Mucosa of stomach (tissue), 1 donor: Measurements from ENCODE around the gene IL17D.

Source experiments
- H3K27me3 ChIP-seq: one replicate; pipeline ENCODE4 v1.7.0; 2013; ENCODE audit warnings: mild to moderate bottlenecking, low read length; ENCODE audit not compliant: control insufficient read depth, insufficient read depth
- H3K36me3 ChIP-seq: one replicate; pipeline ENCODE4 v1.7.0; 2013; ENCODE audit warnings: low read length; ENCODE audit not compliant: control insufficient read depth, insufficient read depth
- H3K4me1 ChIP-seq: one replicate; pipeline ENCODE4 v1.7.0; 2013; ENCODE audit warnings: mild to moderate bottlenecking, low read length; ENCODE audit not compliant: control insufficient read depth, insufficient read depth
- H3K4me3 ChIP-seq: one replicate; pipeline ENCODE4 v1.7.0; 2013; ENCODE audit warnings: low read length
- H3K9ac ChIP-seq: one replicate; pipeline ENCODE4 v1.7.0; 2013; ENCODE audit warnings: mild to moderate bottlenecking, low read length, moderate library complexity
- H3K9me3 ChIP-seq: one replicate; pipeline ENCODE4 v1.7.0; 2013; ENCODE audit warnings: mild to moderate bottlenecking, low read length, moderate library complexity; ENCODE audit not compliant: control insufficient read depth
- donor health status: Pancreatic carcinoma.

Gene IL17D

DNA sequence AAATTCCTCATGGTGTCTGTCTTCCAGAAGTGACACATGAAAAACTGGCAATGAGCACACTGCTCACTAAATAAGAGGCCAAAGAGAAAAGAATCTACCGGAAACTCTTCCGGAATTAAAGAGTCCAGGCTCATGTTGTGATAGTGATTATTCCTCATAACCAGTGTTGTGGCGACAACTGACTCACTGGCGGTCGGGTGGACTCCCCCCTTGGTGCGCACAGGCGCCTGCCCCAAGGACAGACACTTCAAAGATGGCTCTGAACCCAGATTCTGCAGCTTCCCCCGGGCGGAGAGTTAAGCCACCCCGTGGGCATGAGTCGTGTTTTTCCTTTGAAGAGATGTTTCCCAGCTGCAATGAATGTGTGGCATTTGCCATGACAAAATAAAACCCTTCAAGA is 10.3 kb downstream of the IL17D start:
- Histone ChIP-seq H3K9me3 (no peaks in the 10 kb centered on the region), H3K36me3 (no peaks in the 10 kb centered on the region), H3K4me1 (no peaks in the 10 kb centered on the region), H3K4me3 (no peak overlapping the region), H3K9ac (no peak overlapping the region), H3K27me3 (no peaks in the 10 kb centered on the region)

- no peaks in the 10 kb centered on the region for H3K27me3 ChIP-seq
- H3K4me1 ChIP-seq = no peaks in the 10 kb centered on the region
- no peaks in the 10 kb centered on the region for H3K36me3 ChIP-seq
- H3K9me3 ChIP-seq = no peaks in the 10 kb centered on the region
- H3K9ac ChIP-seq = no peak overlapping the region
- no peak overlapping the region for H3K4me3 ChIP-seq
Measured at GRCh38 chr13:20714161-20714560, 10.7 kb downstream of the IL17D start.

- Histone ChIP-seq H3K4me3 (no peak overlapping the region), H3K36me3 (no peaks in the 10 kb centered on the region), H3K4me1 (no peaks in the 10 kb centered on the region), H3K9ac (no peak overlapping the region), H3K27me3 (peaks cover under 1% of the 10 kb centered on the region), H3K9me3 (no peaks in the 10 kb centered on the region)
Measured at GRCh38 chr13:20714563-20715329, 11.2 kb downstream of the IL17D start.

- Histone ChIP-seq H3K9me3 (no peaks in the 10 kb centered on the region), H3K36me3 (no peaks in the 10 kb centered on the region), H3K9ac (no peak overlapping the region), H3K27me3 (peaks cover 6% of the 10 kb centered on the region), H3K4me1 (no peaks in the 10 kb centered on the region), H3K4me3 (no peak overlapping the region)
Measured at GRCh38 chr13:20715330-20715712, 11.8 kb downstream of the IL17D start.

DNA sequence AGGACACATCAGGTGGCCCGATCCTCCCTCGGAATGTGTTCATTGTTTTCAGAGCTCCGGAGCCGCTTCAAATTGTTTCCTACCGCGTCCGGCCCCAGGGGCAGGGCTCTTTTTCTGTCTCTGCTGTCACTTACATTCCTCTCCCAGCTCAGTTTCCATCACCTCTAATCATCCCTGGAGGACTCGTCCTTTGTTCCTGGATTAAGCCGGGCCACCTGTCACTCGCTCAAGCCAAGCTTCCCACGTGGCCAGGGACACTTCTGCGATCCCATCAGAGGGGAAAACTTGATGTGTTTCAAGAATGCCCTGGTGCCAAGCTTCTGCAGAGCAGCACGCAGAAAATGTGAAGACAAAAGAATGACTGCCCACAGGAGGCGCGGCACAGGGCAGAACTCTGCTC is 13.5 kb downstream of the IL17D start:
- Histone ChIP-seq H3K4me1 (peaks cover 8% of the 10 kb centered on the region), H3K9ac (no peak overlapping the region)

DNA sequence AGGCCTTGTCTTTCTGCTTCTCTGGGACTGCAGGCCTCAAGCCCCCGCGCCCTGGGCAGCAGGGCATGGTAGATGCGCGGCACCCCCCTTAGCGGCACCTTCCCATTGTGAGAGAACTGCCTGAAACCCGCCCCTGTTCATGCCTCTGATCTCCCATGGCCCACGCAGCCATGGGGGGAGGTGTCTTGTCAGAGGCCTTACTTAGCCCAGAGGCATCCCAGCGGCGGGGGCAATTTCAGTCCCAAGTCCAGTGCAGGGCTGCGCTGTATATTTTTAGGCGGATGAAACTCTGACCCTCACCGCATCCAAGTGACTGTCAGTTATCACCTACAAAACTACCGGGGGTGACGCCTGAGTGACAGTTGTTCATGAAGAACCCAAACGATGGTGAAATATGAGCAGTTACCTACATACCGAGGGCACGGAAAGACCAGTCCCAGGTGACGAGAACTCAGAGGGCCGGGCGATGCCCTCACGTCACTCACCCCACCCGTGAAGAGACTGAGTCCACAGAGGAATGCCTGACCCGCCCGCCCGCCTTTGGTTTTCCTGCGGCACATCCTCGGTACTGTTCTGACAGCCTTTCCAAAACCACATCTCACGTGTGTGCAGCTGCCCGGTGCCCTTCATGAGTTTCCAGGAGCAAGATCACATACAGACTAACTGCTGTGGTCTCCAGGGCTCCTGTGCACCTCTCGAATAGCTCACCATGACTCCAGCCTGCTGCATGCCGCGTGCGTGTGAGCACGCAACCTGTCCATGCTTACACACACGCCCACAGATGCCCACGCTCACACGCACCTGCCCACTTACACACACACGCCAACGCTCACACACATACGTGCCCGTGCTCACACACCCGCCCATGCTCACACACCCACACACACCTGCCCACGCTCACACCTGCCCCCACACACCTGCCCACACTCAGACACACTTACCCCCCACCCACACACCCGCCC is 14.4 kb downstream of the IL17D start:
- Histone ChIP-seq H3K36me3 (no peaks in the 10 kb centered on the region), H3K4me3 (no peak overlapping the region), H3K27me3 (peaks cover 17% of the 10 kb centered on the region), H3K4me1 (peaks cover 8% of the 10 kb centered on the region), H3K9me3 (no peaks in the 10 kb centered on the region), H3K9ac (no peak overlapping the region)

More for the DNA sequence above, 13.5 kb downstream of the IL17D start:
- no peaks in the 10 kb centered on the region for H3K9me3 ChIP-seq
- no peaks in the 10 kb centered on the region for H3K36me3 ChIP-seq
- no peak overlapping the region for H3K4me3 ChIP-seq
- peaks cover 17% of the 10 kb centered on the region for H3K27me3 ChIP-seq

GRCh38 chr13:20718958-20719566 is 15.6 kb downstream of the IL17D start:
- H3K27me3 ChIP-seq = peaks cover 17% of the 10 kb centered on the region
- H3K36me3 ChIP-seq = no peaks in the 10 kb centered on the region
- H3K9ac ChIP-seq = no peak overlapping the region
- no peak overlapping the region for H3K4me3 ChIP-seq
- no peaks in the 10 kb centered on the region for H3K9me3 ChIP-seq
- H3K4me1 ChIP-seq = peaks cover 8% of the 10 kb centered on the region

- H3K4me1 ChIP-seq = peaks cover 8% of the 10 kb centered on the region
- no peak overlapping the region for H3K9ac ChIP-seq
- peaks cover 17% of the 10 kb centered on the region for H3K27me3 ChIP-seq
- H3K4me3 ChIP-seq = no peak overlapping the region
- no peaks in the 10 kb centered on the region for H3K9me3 ChIP-seq
- no peaks in the 10 kb centered on the region for H3K36me3 ChIP-seq
Measured at GRCh38 chr13:20719783-20720182, 16.3 kb downstream of the IL17D start.

GRCh38 chr13:20720499-20720898 is 17.0 kb downstream of the IL17D start:
- Histone ChIP-seq H3K36me3 (no peaks in the 10 kb centered on the region), H3K9me3 (no peaks in the 10 kb centered on the region), H3K4me3 (no peak overlapping the region), H3K27me3 (peaks cover 17% of the 10 kb centered on the region), H3K4me1 (peaks cover 8% of the 10 kb centered on the region), H3K9ac (no peak overlapping the region)

DNA sequence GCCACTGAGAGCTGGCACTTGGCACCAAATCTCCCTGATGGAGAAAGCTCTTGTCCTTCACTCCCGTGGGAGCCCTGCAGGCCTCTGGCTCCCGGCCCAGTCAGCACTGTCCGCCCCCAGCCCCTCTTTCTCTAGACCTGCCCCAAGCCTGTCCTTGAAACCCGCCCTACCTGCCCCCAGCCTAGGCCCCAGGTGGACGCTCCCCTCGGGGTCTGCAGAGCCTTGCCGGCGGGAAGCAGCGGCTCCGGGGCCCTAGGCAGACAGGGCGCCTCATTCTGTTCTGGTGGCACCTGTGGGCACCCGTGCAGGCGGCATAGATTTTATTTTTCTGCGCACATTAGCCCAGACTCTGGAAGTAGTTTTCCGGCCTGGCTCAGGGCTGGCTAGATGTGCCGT is 17.6 kb downstream of the IL17D start:
- H3K36me3 ChIP-seq = no peaks in the 10 kb centered on the region
- peaks cover 17% of the 10 kb centered on the region for H3K27me3 ChIP-seq
- H3K4me3 ChIP-seq = no peak overlapping the region
- H3K4me1 ChIP-seq = peaks cover 8% of the 10 kb centered on the region
- H3K9me3 ChIP-seq = no peaks in the 10 kb centered on the region
- H3K9ac ChIP-seq = no peak overlapping the region

GRCh38 chr13:20721454-20722357 is 18.2 kb downstream of the IL17D start:
- peaks cover 17% of the 10 kb centered on the region for H3K27me3 ChIP-seq
- peaks cover 8% of the 10 kb centered on the region for H3K4me1 ChIP-seq
- no peaks in the 10 kb centered on the region for H3K36me3 ChIP-seq
- H3K9ac ChIP-seq = no peak overlapping the region
- peak overlapping the region; percentile 31 for H3K4me3 ChIP-seq
- no peaks in the 10 kb centered on the region for H3K9me3 ChIP-seq
